ENCODE data around the gene PAXIP1.

DNA sequence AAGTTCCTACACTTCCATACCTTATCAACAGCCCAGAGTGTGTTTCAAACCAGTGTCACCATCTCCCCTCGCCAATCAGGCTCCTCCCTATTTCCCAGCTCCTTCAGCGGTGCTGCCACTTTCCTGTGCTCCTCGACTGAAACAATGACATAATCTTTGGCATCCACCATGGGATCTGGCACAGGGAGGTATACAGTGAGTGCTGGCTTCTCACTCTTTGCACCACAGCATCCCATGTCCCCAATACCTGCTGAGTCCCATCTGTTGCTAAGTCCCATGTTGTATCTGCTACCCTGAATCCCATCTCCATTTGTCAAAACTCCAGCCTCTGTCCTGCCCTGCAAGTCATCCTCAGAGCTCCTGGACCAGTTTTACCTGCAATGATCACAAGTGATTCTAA is 15.4 kb downstream of the PAXIP1 start:
- TF ChIP-seq POLR2A (IDR thresholded peaks at IDR 0.05), result no peak
- TF ChIP-seq, protein P1, sequence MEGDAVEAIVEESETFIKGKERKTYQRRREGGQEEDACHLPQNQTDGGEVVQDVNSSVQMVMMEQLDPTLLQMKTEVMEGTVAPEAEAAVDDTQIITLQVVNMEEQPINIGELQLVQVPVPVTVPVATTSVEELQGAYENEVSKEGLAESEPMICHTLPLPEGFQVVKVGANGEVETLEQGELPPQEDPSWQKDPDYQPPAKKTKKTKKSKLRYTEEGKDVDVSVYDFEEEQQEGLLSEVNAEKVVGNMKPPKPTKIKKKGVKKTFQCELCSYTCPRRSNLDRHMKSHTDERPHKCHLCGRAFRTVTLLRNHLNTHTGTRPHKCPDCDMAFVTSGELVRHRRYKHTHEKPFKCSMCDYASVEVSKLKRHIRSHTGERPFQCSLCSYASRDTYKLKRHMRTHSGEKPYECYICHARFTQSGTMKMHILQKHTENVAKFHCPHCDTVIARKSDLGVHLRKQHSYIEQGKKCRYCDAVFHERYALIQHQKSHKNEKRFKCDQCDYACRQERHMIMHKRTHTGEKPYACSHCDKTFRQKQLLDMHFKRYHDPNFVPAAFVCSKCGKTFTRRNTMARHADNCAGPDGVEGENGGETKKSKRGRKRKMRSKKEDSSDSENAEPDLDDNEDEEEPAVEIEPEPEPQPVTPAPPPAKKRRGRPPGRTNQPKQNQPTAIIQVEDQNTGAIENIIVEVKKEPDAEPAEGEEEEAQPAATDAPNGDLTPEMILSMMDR (IDR thresholded peaks at IDR 0.05), result no peak
